EH (cell line): ENCODE data around the gene MEGF6.
"Not testable (repeated sequence)": the region's sequence is repeated elsewhere in the genome, so short reads cannot be mapped to it uniquely, and the experiment has no call there.

Experiments
- DNase-seq: peaks from one replicate; pipeline ENCODE4 v3.0.0-alpha.2; 2015; ENCODE audit warnings: low read depth

MEGF6 gene

GRCh38 chr1:3595949-3596348 lies 15.4 kb downstream of the MEGF6 start:
- DNase-seq = no peak

DNA sequence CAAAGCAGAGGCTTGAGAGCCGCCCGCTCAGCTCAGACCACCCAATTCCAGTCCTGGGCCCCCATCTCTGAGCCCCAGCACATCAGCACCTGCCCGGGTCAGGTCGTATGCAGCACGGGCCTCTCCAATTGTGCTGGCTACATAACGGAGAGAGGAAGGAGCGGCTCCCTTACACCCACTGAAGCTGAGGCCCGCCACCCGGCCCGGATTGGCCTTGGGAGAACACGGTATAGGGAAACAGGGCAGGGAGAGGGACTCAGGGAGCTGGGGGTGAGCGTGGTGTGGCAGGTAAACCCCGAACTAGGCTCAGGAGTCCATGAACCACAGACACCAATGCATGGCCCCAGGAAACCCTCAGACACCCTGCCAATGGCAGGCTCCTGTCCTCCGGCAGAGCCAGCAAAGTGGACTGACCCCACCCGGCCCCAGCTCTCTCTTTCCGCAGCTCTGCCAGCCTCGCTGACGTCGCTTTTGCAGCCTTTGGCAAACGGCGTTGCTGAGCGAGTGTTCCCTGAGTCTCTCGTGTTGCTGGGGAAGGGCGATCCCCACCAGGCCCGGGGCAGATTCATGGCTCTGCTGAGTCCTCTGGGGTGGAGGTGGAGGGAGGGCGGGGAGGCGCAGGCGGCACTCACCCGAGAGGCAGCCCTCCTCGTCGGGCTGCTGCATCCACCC lies 16.5 kb downstream of the MEGF6 start:
- no peak for DNase-seq

DNA sequence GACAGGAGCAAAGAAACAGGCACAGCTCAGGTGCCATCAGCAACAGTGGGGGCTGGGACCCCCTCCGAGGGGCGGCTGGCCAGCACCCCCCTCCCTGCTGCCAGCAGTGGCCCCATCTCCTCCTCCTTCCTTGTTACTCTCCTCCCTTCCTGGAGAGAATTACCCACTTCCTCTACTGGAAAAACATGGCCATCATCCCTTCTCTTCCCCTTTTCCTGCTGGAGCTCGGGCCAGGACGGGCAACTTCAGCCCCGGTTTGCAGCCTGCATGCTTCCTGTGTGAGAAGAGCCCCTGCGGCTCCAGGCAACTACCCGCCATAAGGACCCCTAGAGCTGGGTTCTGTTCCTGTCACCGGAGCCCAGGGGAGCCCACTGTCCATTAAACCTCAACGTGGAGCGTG lies 17.6 kb downstream of the MEGF6 start:
- DNase-seq = no peak

DNA sequence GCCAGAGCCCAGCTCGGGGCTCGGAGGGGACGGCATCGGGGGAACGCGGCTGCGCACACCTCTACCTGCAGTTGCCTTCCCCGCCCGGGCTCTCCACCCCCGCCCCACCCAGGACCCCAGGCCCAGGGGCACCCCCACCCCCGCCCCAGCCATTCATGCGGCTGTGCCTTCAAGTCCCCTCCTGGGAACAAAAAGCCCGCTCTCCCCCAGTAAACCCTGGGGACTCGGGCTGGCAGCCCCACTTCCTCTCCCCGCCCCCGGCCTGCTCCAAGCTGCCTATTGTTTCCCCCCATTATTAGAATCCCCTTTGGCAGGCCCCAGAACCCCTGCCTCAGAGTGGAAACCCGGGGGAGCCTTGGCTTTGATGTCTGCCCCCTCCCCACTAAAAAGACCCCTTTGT lies 18.0 kb downstream of the MEGF6 start:
- DNase-seq = no peak

DNA sequence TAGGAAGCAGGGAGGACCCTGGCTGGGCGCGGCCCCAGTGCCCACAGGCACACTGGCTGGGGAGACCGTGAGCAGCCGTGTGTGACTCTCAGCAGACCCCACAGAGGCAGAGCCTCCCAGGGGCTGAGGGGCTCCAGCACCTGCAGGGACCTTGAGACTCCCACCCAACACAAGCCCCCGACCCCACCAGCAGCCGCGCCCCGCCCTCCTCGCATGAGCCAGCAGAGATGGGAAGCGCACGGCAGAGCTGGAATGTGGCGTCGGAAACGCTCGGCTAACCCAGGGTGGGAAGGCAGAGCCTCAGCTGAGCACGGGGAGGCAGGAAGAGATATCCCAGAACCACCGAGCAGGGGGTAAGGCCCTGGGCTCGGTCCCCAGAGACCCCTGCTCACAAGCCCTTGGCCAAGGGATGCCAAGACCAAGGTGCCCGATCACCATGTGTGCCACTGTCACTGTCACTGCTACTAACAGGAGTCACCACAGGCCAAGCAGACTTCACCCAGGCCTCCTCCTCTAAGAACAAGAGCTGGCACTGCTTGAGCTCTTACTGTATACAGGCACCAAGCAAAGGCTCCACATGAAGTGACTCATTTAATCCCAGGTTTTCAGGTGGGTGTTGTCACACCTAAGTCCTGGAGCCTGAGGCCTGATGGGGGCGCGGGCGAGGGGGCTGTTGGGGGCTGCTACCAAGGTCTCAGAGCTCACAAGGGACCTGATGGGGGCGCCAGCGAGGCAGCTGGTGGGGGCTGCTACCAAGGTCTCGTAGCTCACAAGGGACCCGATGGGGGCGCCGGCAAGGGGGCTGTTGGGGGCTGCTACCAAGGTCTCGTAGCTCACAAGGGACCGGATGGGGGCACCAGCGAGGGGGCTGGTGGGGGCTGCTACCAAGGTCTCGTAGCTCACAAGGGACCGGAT lies 20.1 kb downstream of the MEGF6 start:
- DNase-seq = no peak

DNA sequence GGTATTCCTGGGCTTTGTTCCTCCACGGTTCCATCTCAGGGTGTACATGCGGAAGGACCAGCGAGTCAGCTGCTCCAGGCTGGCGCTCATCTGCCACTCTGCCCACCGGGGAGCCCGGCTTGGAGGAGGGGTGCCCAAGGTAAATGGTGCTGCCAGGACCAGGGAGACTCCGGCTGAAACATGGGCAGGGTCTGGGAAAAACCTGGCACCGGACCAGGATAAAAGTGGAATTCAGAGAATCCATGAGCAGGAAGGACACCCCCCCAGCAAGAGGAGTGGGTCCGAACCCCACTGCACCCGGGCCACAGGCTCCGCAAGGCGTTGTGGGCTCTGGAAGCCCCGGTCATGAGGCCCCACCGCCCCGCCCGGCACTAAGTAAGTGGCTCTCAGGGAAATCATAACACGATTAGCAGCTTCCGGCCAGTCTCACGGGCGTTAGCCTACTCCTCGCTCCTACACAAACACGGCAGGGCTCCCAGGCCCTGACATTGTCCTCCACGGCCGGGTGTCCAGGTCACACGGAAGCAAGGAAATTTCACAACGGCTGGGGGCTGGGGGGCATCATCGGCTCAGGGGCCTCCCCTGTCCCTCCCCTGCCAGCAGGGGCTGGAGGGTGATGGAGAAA lies 21.1 kb downstream of the MEGF6 start:
- no peak for DNase-seq

GRCh38 chr1:3588395-3588794 lies 22.9 kb downstream of the MEGF6 start:
- no peak for DNase-seq

DNA sequence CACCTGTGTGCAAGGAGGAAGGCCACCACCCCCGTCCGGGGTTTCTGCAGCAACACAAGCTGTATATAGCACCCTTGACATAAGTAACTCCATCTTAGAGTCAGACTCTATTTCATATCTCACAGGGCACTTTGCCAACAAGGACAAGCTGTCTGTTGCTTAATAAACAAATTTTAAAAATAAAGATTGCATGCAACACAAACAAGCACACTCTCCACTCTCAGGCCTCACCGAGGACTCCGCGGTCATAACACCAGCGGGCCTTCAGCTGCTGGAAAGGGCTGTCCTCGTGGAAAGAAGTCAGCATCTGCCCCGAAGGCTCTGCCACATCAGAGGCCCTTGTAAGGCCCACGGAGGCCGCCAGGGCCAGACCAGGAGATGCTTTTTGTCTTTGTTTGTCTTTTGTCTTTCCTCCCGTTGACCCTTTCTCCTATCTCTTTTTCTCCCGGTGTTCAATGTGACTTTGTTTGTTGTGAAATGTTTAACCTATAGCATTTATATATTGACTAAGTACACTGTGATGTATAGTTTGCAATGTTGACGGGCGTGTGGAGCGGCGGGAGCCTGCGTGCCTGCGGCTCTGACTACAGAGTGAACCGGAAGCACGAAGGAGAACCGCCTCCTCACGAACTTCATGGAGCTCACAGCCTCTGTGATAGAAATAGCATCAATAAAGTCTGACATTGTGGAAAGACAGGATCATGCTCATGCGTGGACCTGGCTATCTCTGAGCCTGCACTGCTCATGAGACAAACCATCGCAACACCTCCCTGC lies 24.1 kb downstream of the MEGF6 start:
- DNase-seq = no peak

- no peak for DNase-seq
These were observed 25.3 kb downstream of the MEGF6 start for GRCh38 chr1:3585940-3586568.

- DNase-seq = not testable (repeated sequence)
These were observed 25.9 kb downstream of the MEGF6 start for GRCh38 chr1:3585353-3585868.

GRCh38 chr1:3584915-3585314 lies 26.4 kb downstream of the MEGF6 start:
- DNase-seq = no peak

- DNase-seq = not testable (repeated sequence)
These were observed 27.6 kb downstream of the MEGF6 start for GRCh38 chr1:3583751-3584150.

GRCh38 chr1:3581296-3582036 lies 29.8 kb downstream of the MEGF6 start:
- DNase-seq = peak; percentile 10

DNA sequence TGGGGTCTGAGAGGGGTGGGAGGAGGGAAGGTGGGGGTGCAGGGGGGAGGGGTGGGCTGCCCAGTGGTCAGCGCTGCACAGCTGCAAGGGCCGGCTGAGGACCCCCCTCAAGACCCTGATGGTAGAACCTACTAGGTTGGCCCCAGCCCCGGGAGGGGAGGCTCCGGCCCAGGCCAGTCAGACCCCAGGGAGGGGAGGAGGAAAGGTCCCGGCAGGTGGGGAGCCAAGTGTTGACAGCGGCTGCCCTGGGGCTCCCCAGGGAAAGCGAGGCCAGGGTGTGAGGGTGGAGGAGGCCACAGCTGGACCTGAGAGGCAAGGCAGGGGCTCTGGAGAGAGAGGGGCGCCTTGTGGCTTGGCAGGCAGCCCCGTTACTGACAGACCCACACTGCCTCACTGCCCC lies 31.1 kb downstream of the MEGF6 start:
- no peak for DNase-seq

DNA sequence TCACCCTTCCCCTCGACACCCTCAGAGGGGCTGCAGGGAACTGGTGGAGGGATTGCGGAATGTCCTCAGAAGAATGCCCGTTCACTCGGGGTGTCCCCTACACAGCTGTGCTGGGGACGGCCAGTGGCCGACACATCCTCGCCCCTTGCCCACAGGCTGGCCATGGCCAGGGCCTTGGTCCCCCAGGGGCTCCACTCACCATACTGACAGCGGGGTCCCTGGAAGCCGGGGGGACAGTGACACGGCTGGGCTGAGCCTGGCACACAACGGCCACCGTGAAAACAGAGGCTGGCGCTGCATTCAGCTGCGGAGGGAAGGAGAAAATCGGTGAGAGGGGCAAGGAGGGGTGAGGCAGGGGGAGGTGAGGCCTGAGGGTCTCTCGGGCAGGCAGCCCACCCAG lies 31.7 kb downstream of the MEGF6 start:
- DNase-seq = no peak

GRCh38 chr1:3578906-3579305 lies 32.4 kb downstream of the MEGF6 start:
- no peak for DNase-seq

DNA sequence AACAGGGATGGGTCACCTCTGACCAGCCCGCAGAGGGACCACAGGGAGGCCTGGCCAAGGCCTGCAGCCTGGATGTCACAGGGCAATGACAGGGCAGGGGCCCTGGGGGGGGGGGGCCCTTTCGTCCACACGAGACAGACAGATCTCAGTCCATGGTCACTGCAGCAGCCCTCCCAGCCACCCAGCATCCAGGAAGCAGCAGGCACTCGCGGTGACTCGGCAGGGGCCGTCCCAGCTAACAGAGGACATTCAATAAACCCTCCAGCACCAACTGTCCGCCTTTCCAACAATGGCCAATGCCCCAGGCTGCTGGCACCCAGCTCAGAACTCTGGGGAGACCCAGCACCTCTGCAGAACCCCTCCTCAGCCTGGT lies 32.9 kb downstream of the MEGF6 start:
- no peak for DNase-seq

GRCh38 chr1:3577711-3578432 lies 33.4 kb downstream of the MEGF6 start:
- peak; percentile 6 for DNase-seq

- peak; percentile 29 for DNase-seq
These were observed 34.0 kb downstream of the MEGF6 start for GRCh38 chr1:3577300-3577699.

GRCh38 chr1:3575993-3576392 lies 35.3 kb downstream of the MEGF6 start:
- no peak for DNase-seq
